Small intestine (tissue), 7 donors: ENCODE results near the gene HSD17B10. TPM values are rescaled to one million over a fixed set of nuclear protein-coding genes. Genes with fewer than 3 reads are reported as not detected.
"Not testable (repeated sequence)": the region's sequence is repeated elsewhere in the genome, so short reads cannot be mapped to it uniquely, and the experiment has no call there.

Source experiments
- DNase-seq, 2 donors: peaks; one replicate each; pipeline versions ENCODE4 v3.0.0 to v3.0.0-alpha.2; 2013
- FAIRE-seq: peaks from 2 replicates; lab custom pipeline; 2012; peaks lifted over from hg19 to GRCh38; lab: Jason Lieb, UNC
- H3K27ac ChIP-seq, 3 donors: one replicate each; pipeline ENCODE4 v1.5.1; 2013; ENCODE audit warnings: low read length in 2 of 3, mild to moderate bottlenecking in 2 of 3, control low read depth in 1 of 3, inconsistent platforms in 1 of 3, low read depth in 1 of 3, moderate library complexity in 1 of 3
- H3K27me3 ChIP-seq, 3 donors: one replicate each; pipeline ENCODE4 v1.6.1; 2013; ENCODE audit warnings: low read length in 3 of 3, inconsistent platforms in 1 of 3; ENCODE audit not compliant: control insufficient read depth in 3 of 3, insufficient read depth in 3 of 3
- H3K36me3 ChIP-seq, 3 donors: one replicate each; pipeline ENCODE4 v1.6.1; 2013; ENCODE audit warnings: low read length in 3 of 3, inconsistent platforms in 1 of 3, low read depth in 1 of 3, mild to moderate bottlenecking in 1 of 3, moderate library complexity in 1 of 3; ENCODE audit not compliant: control insufficient read depth in 3 of 3, insufficient read depth in 2 of 3
- H3K4me1 ChIP-seq, 3 donors: one replicate each; pipeline ENCODE4 v1.6.1; 2013; ENCODE audit warnings: low read length in 2 of 3, inconsistent platforms in 1 of 3, low read depth in 1 of 3, mild to moderate bottlenecking in 1 of 3, moderate library complexity in 1 of 3; ENCODE audit not compliant: control insufficient read depth in 3 of 3, insufficient read depth in 2 of 3
- H3K4me3 ChIP-seq, 3 donors: one replicate each; pipeline ENCODE4 v1.5.1; 2013; ENCODE audit warnings: low read length in 3 of 3, control low read depth in 1 of 3, inconsistent platforms in 1 of 3, low read depth in 1 of 3, mild to moderate bottlenecking in 1 of 3, moderate library complexity in 1 of 3
- H3K9me3 ChIP-seq, 2 donors: one replicate each; pipeline ENCODE4 v1.6.1; 2013; ENCODE audit warnings: low read depth in 1 of 2, low read length in 1 of 2; ENCODE audit not compliant: control insufficient read depth in 2 of 2, insufficient read depth in 1 of 2
- WGBS, 3 donors: extraction: QIAGEN DNeasy Blood & Tissue Kit; methylation state at CpG; one replicate each; pipeline ENCODE4 v1.1.7; 2013; 5-methylcytosine and 5-hydroxymethylcytosine counted together
- polyA plus RNA-seq, 4 donors: library from polyadenylated mRNA; stranded (reverse) in 3 of 4; unstranded in 1 of 4; fragments of 200-250 nt in 3 of 4; fragments of 120-200 nt in 1 of 4; gene quantifications; one replicate each; pipeline versions ENCODE4 v1.2.1 to v1.2.3, GENCODE V29; 2013
- donor health status: healthy with polysubstance abuse.
- donor health status: control.
- donor health status: control.
- donor health status: Bipolar disorder and iron deficiency.
- donor health status: healthy.

The HSD17B10 gene
- polyA plus RNA-seq, 4 donors: 53.5 to 102 (median 78.7) TPM

DNA sequence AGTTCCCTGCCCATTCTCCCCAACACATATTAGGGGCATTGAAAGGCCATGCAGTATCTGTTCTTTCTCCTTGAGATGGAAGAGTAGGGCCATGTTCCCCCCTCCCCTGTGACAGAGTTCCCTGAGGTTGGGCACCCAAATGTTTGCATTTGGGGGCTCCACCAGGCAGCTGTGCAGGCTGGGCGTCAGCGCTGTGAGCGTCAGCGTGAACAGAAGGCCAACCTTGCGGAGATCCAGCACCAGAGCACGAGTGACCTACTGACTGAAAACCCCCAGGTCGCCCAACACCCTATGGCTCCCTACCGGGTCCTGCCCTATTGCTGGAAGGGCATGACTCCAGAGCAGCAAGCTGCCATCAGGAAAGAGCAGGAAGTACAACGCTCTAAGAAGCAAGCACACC is 3.9 kb downstream of the HSD17B10 start:
- FAIRE-seq (no peak), DNase-seq (no peak)
- 92 to 97% (median 94%) methylated on average over 9 of the region's 9 CpGs for WGBS, 3 donors
- Histone ChIP-seq H3K36me3 (peaks cover 0 to 27% (median 0%) of the 10 kb centered on the region in 3 donors), H3K4me3 (no peak overlapping the region), H3K27me3 (no peaks in the 10 kb centered on the region), H3K4me1 (no peaks in the 10 kb centered on the region), H3K9me3 (no peaks in the 10 kb centered on the region), H3K27ac (no peak overlapping the region)

DNA sequence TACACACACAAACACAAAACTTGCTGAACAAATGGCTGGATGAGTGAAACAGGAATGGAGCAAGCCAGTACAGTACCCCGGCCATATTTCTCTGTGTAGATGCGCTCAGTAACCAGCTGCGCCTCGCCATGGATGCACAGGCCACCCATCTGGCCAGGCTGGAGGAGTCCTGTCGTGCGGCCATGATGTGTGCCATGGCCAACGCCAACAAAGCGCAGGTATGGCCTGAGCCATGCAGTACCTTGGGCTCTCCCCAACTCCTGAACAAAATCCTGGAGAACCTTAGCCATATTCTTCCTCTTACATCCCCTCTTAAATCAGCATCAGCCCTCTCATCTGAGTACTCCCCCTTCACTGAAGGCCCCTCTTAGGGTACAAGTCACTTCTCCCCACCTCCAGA is 4.4 kb downstream of the HSD17B10 start:
- Histone ChIP-seq H3K4me3 (no peak overlapping the region), H3K27me3 (no peaks in the 10 kb centered on the region), H3K36me3 (peaks cover 0 to 27% (median 0%) of the 10 kb centered on the region in 3 donors), H3K4me1 (no peaks in the 10 kb centered on the region), H3K27ac (no peak overlapping the region), H3K9me3 (no peaks in the 10 kb centered on the region)
- DNase-seq (no peak), FAIRE-seq (no peak)
- 96 to 97% (median 96%) methylated on average over 8 of the region's 8 CpGs for WGBS, 3 donors

DNA sequence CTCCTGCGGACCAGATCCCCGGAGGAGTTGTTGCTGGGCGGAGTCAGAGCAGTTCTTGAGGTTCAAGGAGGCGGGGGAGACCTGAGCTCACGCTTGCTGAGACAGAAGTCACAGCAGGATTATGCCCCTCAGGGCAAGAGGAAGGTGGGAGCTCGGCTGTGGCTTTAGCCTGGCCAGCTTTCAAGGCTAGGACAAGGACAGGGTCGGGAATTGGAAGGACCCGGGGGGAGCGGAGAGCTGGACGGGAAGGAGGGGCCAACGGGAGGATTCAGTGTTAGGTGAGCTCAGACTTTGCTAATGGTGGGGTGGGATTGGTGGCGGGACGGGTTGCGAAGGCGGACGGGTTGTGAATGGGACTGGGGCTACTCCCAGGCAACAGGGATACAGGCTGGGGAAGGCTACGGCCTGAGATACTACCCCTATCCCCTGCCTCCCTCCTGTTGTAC is 11.3 kb downstream of the HSD17B10 start, which contains the start of gene RIBC1:
RIBC1 (plus strand) TSS at position 13 of the 446 bp plus-strand sequence. CDS start 3,404 bp downstream, outside the sequence.
- H3K9me3 ChIP-seq: no peaks in the 10 kb centered on the region
- H3K27ac ChIP-seq: peak within 1 kb of the TSS; percentile 73 to 98 (median 92)
- no peak for FAIRE-seq
- peaks cover 0 to 7% (median 5%) of the 10 kb centered on the region in 3 donors for H3K4me1 ChIP-seq
- no peaks in the 10 kb centered on the region for H3K27me3 ChIP-seq
- H3K4me3 ChIP-seq: peak within 1 kb of the TSS; percentile 60 to 72 (median 67)
- no peak for DNase-seq
- 3 to 16% (median 3%) methylated on average over 11 to 17 of the region's 17 CpGs for WGBS, 3 donors
- H3K36me3 ChIP-seq: peaks cover 0 to 4% (median 0%) of the 10 kb centered on the region in 3 donors

- WGBS, 3 donors: 0 to 5% (median 1%) methylated on average over 67 to 75 of the region's 75 CpGs
- peaks cover 0 to 7% (median 5%) of the 10 kb centered on the region in 3 donors for H3K4me1 ChIP-seq
- peak within 1 kb of the TSS; percentile 60 to 72 (median 67) for H3K4me3 ChIP-seq
- no peaks in the 10 kb centered on the region for H3K9me3 ChIP-seq
- no peaks in the 10 kb centered on the region for H3K27me3 ChIP-seq
- peak within 1 kb of the TSS; percentile 73 to 98 (median 92) for H3K27ac ChIP-seq
- H3K36me3 ChIP-seq: peaks cover 0 to 3% (median 0%) of the 10 kb centered on the region in 3 donors
- DNase-seq: peak; percentile 93 to 96
- FAIRE-seq: no peak
Measured at GRCh38 chrX:53422086-53422860, 11.9 kb downstream of the HSD17B10 start, which contains the start of gene SMC1A. Gene SMC1A, minus strand, starts transcription at chrX:53422654. Its CDS starts 54 bp downstream, at chrX:53422600.

GRCh38 chrX:53421772-53422085 is 12.4 kb downstream of the HSD17B10 start:
- no peaks in the 10 kb centered on the region for H3K9me3 ChIP-seq
- no peak for FAIRE-seq
- no peaks in the 10 kb centered on the region for H3K27me3 ChIP-seq
- H3K4me1 ChIP-seq: peaks cover 0 to 7% (median 5%) of the 10 kb centered on the region in 3 donors
- DNase-seq: no peak
- H3K36me3 ChIP-seq: peaks cover 0 to 3% (median 0%) of the 10 kb centered on the region in 3 donors
- H3K27ac ChIP-seq: peak overlapping the region; percentile 73 to 98 (median 92)
- 0 to 2% (median 0%) methylated on average over 15 of the region's 15 CpGs for WGBS, 3 donors
- peak overlapping the region; percentile 60 to 72 (median 67) for H3K4me3 ChIP-seq

DNA sequence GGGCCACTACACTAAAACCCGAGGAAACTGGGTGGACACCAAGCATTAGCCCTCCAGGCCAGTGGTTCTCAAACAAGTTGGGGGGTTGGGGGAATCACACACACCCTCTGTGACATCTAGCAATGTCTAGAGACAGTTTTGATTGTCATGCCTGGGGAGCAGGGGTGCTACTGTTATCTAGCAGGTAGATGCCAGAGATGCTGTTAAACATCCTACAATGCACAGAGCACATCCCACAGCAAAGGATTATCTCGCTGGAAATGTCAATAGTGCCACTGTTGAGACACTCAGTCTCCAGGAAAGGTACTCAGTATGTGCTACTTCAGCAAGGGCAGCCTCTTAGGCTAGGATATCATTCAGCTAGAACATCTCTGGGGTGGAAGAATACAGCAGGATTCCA is 13.0 kb downstream of the HSD17B10 start:
- no peaks in the 10 kb centered on the region for H3K27me3 ChIP-seq
- WGBS, 3 donors: 8 to 26% (median 19%) methylated on average over 2 of the region's 2 CpGs
- no peaks in the 10 kb centered on the region for H3K9me3 ChIP-seq
- no peak overlapping the region for H3K27ac ChIP-seq
- peaks cover 0 to 7% (median 5%) of the 10 kb centered on the region in 3 donors for H3K4me1 ChIP-seq
- H3K4me3 ChIP-seq: peak overlapping the region in 2 of 3 donors; percentile 67 to 72
- H3K36me3 ChIP-seq: peaks cover 0 to 3% (median 0%) of the 10 kb centered on the region in 3 donors
- DNase-seq: no peak
- FAIRE-seq: no peak

DNA sequence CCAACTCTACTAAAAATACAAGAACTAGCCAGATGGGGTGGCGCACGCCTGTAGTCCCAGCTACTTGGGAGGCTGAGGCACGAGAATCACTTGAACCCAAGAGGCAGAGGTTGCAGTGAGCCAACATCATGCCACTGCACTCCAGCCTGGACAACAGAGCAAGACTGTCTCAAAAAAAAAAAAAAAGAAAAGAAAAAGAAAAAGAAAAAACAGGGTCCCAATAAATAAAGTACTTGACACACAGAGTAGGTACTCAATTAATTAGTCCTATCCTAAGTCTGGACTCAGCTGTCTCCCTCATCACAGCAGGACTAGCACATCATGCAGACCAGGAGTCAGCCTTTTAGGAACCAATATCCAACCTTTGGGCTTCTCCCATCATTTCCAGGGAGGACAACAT is 13.8 kb downstream of the HSD17B10 start:
- not testable (repeated sequence) for FAIRE-seq, DNase-seq, H3K27me3 ChIP-seq, H3K4me1 ChIP-seq, H3K36me3 ChIP-seq, H3K27ac ChIP-seq, H3K9me3 ChIP-seq, H3K4me3 ChIP-seq
- WGBS, 3 donors: 88 to 96% (median 92%) methylated on average over 3 of the region's 3 CpGs

DNA sequence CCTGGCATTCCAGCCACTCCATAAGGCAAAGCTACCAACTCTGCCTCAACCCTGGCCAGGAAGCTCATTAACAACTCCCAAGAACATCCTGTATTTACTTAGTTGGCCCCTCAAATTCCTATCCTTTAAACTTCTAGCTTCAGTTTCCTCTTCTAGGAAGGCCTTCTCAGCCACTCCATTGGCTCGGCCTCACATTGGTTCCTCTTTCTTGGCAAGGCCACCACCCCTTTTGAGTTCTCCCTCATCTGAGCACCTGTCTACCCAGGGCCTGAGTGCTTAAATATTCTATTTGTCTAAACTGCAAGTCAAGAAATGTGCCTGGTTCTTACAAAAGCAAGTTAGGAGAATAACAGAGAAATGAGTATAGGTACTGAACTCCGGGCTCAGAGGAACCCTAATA is 21.7 kb downstream of the HSD17B10 start:
- Histone ChIP-seq H3K4me3 (no peak overlapping the region), H3K27me3 (no peaks in the 10 kb centered on the region), H3K9me3 (no peaks in the 10 kb centered on the region), H3K4me1 (no peaks in the 10 kb centered on the region), H3K27ac (no peak overlapping the region), H3K36me3 (peaks cover 0 to 40% (median 19%) of the 10 kb centered on the region in 3 donors)
- no peak for FAIRE-seq
- no peak for DNase-seq
- WGBS, 3 donors: 85 to 100% (median 92%) methylated on average over 2 of the region's 2 CpGs
